Fibroblast of skin of right biceps (primary cell): Measurements from ENCODE around the gene API5.
"Not testable (repeated sequence)": the region's sequence is repeated elsewhere in the genome, so short reads cannot be mapped to it uniquely, and the experiment has no call there.

Source experiments
- DNase-seq: peaks from one replicate; pipeline ENCODE4 v3.0.0-alpha.2; 2013

Gene API5

DNA sequence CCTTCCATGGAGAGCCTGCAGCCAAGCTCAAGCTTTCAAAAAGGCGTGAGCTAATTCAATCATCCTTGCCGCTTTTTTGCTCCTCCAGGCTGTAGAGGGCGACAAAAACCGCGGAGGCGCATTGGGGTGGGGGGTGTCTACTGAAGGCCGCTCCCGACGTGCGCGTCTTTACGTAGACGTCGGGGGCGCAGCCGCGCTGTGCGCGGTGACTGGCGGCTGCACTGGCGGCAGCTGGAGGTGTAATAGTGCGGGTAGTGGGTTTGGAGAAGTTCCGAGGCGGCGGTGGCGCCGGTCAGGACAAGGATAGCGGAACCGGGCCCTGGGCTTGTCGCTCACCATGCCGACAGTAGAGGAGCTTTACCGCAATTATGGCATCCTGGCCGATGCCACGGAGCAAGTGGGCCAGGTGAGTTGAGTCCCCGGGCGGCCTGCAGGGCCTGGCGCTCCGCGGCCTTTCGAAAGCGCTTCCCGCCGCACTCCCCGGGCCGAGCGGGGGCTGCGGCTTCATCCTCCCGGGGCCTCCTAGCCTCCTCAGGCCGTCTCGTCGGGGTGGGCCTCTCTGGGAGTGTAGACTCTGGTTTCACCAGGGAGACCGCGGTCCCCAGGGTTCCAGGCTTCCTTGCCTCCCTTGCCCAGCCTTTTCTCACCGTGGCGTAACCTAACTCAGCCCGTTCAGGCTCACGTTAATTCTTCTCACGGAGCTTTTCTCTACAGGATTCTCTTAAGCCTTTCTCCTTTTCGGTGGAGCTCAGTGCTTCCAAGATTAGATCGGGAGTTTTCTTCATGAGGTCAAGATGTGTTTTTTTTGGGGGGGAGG, at the start of gene API5:
API5 (plus strand) TSS at position 206 of the 817 bp plus-strand sequence; CDS start at position 338, 132 bp downstream.
- peak; percentile 94 for DNase-seq

DNA sequence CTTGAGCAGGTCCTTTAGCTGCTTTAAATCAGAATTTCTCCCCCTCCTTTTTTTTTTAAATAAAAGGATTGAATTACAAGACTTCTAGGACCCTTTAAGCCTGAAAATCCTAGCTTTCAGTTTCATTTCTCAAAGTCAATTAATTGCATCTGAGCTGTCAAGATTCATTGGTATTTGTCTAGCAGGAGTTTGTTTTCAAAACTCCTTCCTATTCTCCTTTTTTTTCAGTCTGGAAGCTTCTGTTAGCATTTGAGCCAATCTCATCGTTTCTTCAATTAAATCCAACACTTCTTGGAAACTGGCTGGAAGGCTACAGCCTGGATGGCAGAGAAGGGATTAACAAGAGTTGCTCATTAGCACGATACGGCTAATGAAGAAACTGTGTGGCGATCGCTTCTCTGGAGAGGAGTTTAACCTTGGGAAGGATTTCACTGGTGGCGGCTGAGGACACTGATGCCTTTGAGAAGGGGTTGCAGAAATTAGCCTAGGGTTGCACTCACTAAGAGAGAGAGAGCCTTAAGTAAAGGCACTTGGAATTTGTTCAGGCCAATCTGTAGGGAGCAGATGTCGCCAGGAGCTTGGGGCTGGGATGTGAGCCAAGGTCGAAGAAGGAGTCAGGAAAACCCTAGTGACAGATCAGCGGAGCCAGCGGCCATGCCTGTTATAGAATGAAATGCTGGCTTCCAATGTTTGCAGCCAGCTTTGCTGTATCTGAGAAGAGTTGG, 43.8 kb upstream of the API5 start:
- DNase-seq, result peak; percentile 3

DNA sequence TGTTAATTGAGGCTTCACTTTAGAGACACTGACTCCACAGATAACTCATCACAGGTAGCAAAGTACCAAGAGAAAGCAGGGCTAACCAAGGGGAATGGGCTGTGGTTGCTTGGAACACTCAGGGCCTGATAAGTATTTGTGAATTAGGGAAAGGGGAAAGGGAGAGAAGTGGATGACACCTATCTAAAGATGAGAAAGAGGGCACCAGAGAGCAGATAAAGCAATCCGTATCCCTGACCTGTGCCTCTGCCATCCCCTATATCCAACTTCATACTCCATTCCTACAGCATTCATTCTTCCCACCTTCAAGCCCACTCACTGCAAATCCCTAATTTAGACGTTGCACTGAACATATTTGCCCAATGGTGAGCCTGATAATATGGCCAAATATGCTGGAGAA, 43.0 kb upstream of the API5 start:
- DNase-seq, result no peak

DNA sequence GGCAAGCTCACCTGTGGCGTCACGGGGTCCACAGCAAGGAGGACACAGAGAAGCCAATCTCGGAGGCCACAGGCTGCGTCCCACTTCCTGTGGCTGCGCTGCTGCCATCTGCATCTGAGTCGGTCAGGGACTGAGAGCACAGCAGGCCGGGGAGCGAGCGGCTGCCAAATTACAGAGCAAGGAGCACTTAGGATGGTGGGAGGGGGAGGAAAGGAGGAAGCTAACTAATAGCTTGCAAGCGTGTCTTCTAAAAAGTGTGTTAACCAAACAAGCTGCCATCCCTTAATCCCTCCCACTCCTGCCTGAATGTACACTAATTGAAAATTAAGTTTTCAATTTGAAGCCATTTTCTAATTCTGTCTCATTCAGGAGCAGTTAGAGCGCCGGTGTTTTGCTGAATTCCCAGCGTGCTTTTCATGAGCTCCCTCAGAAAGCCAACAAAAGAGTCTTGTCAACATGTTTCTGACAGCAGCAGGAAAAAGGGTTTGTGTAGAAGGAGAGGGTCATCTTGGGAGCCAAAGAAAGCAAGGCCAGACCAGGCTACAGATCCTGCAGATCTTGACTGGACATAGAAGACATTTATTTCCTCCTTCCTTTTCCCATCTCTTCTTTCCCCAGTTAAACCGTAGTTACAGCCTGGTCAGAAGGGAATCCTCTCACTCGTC, 42.4 kb upstream of the API5 start:
- no peak for DNase-seq

DNA sequence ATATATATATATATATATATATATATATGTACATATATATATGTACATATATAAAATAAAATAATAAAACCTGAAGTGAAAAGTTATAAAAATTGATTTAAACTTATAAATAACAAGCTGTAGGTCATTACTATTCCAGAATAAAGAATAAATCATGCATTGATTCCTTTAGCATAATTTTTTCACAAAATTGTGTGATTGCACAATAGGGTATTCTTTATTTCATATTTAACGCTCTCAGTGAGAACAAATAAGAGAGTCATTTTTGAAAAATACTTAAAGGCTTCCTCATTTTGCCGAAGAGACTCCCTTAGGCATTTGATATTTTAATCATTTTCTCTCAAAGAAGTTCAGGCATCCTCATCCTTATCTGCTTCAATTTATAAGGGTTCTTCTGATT, 41.3 kb upstream of the API5 start:
- DNase-seq, result no peak

DNA sequence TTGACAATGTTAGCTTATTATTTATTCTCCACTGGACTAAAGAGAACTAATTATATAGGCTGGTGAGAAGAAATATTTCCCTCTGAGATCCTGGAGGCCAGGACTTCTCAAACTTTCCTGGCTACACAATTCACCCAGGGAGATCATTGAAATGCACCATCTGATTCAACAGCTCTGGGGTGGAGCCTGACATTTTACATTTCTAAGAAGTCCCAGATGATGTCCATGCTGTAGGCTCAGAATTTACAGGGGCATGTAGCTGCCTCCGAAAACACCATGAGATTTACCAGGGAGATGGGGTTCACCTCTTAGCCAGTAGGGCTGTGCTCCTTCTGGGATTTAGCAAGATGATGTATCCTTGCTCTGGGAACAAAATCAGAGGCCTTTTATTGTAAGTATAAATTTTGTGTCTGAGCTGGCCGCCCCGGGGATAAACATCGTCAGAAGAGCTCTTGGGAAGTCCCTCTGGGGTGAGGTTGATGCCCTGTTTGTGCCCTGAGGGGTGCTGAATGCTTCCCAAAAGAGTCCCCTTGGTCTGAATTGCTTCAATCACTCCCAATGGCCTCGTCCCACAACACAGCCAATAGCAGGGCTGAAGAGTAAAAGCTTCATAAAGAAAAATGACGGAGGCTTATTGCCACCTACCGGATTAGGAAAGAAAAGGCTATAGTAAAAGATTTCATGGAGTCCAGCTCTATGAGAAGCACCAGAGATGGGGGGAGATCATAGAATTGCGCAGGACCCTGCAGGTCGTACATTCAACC, 33.4 kb upstream of the API5 start:
- DNase-seq, result peak; percentile 51

DNA sequence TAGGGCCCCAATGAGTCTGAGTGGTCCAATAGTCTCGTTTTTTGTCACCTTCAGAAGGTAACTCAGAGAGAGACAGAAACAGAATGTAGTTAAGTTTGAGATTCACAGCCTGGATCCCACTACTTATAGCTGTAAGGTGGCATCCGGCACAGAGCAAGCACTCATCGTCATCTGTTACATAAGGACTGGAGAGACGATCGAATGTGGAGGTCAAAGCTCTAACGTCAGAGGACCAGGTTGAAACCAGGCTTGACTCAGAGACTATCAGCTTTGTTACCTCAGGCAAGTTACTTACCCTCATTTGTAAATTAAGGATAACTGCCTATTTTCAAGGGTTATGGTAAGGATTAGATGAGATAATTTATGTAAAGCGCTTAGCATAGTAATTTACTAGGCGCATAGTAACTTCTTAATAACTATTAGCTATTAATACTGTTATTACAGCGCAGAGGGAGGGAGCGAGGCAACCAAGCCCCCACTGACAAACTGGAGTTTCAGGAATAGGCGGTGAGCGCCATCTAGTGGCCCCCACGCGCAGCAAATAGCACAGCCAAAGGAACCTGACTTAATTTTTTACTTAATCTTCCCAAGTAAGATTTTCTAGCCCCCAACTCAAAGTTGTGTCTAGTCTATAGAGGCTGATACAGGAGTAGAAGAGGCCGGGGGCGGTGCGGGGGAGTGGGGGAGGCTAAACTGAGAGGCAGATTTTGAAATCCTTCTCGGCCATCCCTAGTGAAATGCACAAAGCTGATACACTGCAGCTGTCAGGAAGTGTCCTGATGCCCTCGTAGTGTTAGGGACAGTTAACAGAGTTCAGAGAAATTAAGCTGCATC, 29.0 kb upstream of the API5 start:
- DNase-seq, result peak; percentile 27

DNA sequence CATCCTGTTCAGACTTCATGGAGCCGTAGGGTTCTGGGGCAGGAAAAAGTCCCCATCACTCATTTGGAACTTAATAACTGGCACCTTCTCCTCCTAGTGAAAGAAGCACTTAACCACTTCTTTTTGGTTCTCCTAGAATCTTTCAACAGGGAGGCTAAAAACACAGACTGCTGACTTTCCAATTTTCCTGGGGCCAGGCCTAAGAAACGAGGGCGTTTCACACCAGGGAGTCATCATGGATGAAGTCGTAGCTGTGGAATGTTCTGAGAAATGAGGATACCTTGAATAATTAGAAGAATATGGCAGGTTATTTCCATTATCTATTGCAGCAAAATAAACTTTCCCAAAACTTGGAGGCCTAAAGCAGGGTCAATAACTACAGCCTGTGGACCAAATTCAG, 26.0 kb upstream of the API5 start:
- peak; percentile 5 for DNase-seq

DNA sequence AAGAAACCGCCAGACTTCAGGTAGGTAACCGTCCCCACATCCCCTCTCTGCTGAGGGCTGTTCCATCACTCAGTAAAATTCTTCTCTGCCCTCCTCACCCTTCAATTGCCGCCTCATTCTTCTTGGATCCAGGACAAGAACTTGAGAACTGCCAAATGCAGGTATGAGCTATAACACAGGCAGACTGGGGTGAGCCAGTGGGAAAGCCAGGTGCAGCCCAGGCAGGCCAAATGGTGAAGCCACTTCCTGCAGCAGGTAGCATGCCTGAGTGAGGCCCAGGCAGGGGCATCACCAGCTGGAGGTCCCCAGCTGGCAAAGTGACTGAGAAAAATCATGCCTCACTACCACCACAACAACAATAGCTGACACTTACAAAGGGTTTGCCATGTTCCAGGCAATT, 22.4 kb upstream of the API5 start:
- DNase-seq, result no peak

DNA sequence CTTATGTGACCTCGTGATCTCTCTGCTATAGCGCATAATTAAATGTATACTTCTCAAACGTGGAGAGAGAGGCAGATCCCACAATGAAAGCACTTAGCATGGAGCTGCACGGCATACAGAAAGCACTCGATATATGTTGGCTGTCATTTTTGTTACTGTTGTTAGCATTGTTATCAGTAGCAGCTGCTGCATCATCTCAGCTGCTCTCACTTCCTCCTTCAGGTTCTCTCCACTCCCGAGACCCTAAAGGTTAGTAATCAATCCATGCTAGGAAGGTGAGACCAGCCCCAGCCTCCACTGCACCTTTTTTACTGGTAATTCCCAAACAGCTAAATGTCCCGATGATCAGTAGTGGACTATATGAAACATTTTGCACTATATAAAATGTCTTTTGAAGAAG, 13.4 kb upstream of the API5 start:
- no peak for DNase-seq

DNA sequence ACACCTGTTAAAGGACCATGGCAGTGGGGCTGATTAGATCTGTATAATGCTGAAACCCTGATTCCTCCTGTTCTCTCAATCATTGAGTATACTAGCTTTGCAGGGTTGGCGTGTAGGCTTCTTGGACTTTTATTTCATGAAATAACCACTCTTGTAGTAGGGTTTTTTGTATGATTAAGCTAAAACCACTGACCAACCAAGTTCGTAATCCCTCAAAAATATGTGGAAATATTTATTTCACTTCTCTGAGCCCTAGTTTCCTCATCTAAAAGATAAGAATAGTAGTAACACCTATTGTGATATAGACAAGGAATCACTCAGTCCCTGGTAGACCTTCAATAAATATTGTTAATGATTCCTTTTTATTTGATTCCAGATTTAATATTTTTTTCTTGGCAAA, 4.2 kb downstream of the API5 start:
- DNase-seq, result no peak

DNA sequence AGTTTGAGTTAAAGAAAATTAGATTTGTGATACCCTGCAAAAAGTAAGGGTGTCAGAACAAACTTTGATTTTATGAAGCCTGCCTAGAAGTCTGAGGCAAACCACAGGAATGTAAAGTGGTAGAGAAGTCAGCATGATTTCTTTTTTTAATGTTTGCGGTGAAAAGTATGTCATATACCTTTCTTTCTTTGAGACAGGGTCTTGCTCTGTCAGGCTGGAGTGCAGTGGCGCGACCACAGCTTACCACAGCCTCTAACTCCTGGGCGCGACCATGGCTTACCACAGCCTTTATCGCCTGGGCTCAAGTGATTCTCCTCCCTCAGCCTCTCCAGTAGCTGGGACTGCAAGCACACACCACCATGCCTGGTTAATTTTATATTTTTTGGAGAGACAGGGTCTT, 4.7 kb downstream of the API5 start:
- DNase-seq, result peak; percentile 54

DNA sequence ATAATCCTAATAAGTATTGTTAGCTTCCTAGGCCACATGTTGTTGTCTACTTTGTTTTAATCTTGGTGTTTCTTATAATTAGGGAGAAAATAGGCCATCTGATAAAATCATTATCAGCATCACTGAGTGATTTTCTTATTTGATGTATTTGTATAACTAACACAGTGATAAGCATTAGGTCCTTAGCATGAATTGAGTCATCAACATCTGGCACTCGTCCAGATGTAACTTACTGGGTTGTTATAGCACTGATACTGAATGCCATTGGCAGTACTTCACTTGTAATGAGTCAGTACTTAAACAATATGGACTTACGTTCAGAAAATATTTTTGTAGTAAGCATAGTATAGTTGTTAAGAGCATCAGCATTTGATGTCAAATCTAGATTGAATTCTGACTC, 16.2 kb downstream of the API5 start:
- DNase-seq, result peak; percentile 95

DNA sequence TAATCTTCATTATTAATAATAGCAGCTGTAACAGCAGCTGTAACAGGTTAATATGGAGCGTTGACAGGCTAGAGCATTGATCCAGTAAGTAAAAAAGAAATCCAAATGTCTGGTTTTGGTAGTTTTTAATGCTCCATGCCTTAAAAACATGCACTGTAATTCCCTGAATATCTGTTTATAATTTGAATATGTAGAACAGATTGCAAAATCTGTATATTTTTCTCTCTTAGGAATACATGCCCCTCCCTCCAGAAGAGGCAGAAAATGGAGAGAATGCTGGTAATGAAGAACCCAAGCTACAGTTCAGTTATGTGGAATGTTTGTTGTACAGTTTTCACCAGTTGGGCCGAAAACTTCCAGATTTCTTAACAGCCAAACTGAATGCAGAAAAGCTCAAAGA, 16.7 kb downstream of the API5 start:
- no peak for DNase-seq

DNA sequence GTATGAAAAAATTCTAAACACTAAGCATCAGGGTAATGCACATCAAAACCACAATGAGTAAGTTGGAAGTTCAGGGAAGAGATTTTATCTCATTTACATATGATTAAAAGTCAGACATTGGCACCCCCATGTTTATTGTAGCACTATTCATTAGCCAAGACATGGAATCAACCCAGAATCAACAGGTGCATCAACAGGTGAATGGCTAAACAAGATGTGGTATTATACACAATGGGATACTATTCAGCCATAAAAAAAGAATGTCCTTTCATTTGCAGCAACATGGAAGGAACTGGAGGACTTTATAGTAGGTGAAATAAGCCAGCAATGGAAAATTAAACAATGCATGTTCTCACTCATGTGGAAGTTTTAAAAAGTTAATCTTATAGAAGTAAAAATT, 29.4 kb downstream of the API5 start:
- DNase-seq, result no peak

DNA sequence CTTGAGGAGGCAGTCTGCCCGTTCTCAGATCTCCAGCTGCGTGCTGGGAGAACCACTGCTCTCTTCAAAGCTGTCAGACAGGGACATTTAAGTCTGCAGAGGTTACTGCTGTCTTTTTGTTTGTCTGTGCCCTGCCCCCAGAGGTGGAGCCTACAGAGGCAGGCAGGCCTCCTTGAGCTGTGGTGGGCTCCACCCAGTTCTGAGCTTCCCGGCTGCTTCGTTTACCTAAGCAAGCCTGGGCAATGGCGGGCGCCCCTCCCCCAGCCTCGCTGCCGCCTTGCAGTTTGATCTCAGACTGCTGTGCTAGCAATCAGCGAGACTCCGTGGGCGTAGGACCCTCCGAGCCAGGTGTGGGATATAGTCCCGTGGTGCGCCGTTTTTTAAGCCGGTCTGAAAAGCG, 39.6 kb downstream of the API5 start:
- not testable (repeated sequence) for DNase-seq

DNA sequence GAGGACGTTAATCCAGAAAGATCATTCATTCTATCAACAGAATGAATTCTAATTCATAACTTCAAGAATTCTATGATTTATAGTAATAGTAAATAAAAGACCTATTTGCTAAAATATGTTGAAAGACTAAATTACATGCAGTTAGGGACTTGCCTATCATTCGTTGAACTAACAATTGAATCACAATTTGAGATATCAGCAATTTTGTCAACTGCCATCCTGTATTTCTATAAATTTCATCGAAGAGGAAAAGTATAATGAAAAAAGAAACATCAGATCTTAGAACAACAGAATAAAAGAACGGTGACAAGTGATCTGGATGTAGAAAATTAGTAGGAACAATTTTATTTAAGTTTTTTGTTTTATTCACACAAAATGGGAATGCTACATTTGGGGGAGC, 42.5 kb downstream of the API5 start:
- no peak for DNase-seq

DNA sequence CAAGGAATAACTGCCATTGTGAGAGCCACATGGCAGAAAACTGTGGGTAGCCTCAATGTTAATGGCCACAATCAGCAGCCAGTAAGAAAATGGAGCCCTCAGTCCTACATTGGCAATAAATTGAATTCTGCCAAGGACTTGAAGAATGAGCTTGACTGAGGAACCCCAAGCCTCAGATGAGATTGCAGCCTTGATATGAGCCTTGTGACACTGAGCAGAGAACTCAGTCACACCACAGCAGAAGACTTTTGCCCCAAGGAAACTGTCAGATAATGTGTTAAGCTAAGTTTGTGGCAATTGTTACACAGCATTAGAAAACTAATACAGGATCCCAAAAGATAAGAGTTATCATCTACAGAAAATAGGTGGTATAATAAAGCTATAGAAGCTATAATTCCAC, 44.5 kb downstream of the API5 start:
- DNase-seq, result no peak

DNA sequence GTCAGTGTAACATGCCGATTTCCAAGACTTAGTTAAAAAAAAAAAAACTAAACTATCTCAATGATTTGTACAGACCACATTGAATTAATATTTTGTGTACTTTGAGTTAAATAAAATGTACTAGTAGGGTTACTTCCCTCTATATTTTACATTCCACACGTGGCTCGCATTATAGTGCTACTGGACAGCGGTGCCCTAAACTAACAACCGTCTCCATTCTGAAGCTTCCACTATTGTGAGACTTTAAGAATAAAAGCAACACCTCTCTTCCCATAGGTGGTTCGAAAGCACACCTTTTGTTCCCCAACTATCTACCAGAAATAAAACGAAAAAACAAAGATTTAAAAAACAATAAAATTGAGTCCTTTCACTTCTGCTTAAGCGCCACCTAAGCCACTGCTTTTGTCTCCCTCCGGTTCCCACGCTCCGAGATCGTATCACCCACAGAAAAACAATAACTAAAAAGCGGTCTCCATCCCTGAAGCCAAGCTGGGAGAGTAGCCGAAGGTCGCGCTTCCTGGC, 46.5 kb downstream of the API5 start:
- DNase-seq, result peak; percentile 4

DNA sequence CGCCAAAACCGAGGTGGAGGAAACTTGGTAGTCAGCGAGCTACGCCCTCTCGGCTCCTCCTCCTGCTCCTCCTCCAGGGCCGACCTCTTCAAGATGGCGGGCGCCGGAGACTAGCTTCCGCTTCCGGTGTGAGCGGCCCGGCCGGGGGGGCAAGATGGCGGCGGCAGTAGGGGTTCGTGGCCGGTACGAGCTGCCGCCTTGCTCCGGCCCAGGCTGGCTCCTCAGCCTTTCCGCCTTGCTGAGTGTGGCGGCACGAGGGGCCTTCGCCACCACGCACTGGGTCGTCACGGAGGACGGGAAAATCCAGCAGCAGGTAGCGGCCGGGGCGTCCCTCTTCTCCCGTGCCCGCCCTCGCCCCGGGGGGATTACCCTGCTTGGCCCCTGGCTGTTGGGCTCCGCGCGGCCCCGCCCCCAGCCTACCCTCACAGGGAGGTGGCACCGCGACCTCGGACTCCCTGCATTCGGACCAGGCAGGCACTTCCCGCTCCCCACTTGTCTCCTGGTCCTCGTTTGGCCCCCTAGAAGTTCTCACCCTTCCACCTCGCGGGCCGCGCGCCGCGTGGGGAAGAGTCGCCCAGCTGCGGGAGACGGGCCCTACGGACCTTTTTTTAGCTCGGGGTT, 47.1 kb downstream of the API5 start, which contains the start of gene TTC17:
TTC17 (plus strand) TSS at position 120 of the 621 bp plus-strand sequence; CDS start at position 155, 35 bp downstream.
- DNase-seq, result peak; percentile 91

DNA sequence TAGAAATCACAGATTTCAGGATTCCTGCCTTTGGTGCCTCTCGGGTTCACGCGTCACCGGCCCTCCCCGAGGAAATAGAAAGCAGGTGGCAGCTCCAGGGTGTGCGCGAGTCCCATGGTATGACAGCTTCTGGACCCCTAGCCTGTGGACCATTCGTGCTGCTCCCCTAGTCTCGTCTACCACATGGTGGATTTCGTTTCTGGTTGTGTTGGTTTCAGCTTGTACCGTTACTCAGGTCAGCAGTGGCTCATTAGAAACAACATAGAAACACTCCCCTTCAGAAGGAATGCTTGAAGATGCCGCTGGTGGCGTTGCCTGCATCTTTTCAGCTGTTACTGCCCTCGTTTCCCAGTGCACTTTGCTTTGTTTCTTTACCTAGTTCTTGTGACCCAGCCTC, 47.6 kb downstream of the API5 start:
- DNase-seq, result peak; percentile 13
